GM19025 (cell line): ENCODE data around the gene DUOXA2.
"Not testable (repeated sequence)": the region's sequence is repeated elsewhere in the genome, so short reads cannot be mapped to it uniquely, and the experiment has no call there.

Experiments
- ATAC-seq: cut with Tn5 transposase; IDR thresholded peaks from one replicate; pipeline ENCODE4 v1.9.1; 2021; ENCODE audit warnings: mild to moderate bottlenecking, low read depth, moderate library complexity; ENCODE audit not compliant: unreplicated experiment

The DUOXA2 gene

GRCh38 chr15:45094358-45094730 is 19.8 kb upstream of the DUOXA2 start:
- ATAC-seq: no peak

- ATAC-seq: no peak
These were observed 18.5 kb upstream of the DUOXA2 start for GRCh38 chr15:45095661-45096060.

- no peak for ATAC-seq
These were observed 16.7 kb upstream of the DUOXA2 start for GRCh38 chr15:45097466-45097865.

- no peak for ATAC-seq
These were observed 14.5 kb upstream of the DUOXA2 start for GRCh38 chr15:45099549-45100165.

DNA sequence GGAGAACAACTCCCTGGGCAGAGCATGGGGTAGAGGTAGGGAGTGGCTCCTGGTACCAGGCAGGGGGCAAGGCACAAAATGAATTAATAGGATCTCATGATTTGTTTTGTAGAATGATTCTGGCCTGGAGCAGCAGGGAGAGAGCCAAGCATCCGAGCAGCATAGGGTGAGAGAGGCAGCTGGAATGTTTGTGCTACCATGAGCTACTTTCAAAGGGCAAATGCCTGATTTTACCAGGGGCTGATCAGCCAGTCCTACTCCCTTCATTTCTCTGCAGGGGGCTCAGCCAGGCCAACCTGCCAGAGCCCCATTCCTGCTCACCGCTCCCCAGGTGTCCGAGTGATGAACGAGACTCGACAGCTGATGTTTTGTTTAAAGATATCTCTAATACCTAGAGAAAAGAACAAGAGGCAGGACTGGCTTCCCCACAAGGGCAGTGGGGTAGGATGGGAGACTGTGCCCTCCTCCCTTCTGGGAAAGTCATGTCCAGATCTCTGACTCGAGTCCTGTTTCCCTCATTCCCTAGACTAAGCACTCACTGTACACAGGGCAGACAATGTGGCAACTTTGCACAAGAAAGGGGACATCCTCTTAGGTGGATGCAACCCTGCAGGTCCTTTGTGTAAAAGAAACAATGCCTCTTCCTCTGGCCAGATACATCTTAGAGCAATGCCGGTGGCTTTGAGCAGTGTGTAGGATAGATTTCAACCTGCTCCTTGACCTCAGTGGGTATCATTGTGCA is 13.1 kb upstream of the DUOXA2 start:
- ATAC-seq: no peak

- ATAC-seq: no peak
These were observed 12.4 kb upstream of the DUOXA2 start for GRCh38 chr15:45101749-45102148.

- ATAC-seq: no peak
These were observed 11.9 kb upstream of the DUOXA2 start for GRCh38 chr15:45102226-45102625.

- not testable (repeated sequence) for ATAC-seq
These were observed 10.0 kb upstream of the DUOXA2 start for GRCh38 chr15:45104170-45104569.

DNA sequence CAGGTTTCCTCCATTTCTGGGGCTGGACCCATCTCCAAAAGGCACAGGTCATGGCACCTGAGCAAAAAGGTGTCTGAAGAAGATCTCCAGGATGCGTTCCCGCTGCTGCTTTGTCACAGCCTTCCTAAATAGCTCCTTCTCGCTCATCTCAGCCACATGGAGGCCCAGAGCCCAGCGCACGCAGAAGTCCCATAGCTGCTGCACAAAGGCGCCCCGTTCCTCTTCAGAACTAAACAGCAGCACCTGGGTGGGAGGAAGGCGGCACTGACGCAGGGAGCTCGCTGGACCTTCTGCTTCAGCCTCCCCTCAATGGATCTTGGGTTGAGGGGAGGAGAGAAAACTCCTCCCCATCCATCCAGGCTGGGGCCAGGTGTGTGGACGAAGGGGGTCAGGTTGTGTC is 8.5 kb upstream of the DUOXA2 start:
- ATAC-seq: no peak

- no peak for ATAC-seq
These were observed 7.9 kb upstream of the DUOXA2 start for GRCh38 chr15:45106002-45106790.

- no peak for ATAC-seq
These were observed 6.0 kb upstream of the DUOXA2 start for GRCh38 chr15:45107941-45108630.

DNA sequence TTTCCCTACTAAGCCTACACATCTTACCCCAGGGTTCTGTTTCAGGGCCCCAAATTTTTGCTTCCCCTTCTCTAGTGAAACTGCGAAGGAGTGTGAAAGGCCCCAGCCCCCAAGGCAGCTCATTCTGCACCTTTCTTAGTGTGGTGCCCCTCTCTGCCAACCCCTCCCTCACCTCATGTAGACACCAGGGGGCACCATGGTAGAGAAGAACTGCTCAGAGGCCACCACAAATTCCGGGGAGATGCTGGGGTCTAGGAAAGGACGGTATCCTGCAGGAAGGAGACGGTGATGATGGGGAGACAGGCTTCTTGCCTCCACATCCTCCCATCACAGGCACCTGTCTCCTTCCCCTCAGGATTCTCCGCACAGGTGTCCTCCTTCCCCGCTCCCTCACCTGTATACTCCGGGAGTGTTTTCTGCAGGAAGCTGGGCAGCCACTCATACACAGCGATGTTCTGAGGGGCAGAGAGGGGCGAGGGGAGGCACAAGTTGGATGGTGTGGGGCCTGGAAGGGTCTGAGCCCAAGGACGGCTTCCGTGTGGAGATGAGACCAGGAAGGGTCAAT is 3.8 kb upstream of the DUOXA2 start:
- ATAC-seq: no peak

- ATAC-seq: no peak
These were observed 2.6 kb upstream of the DUOXA2 start for GRCh38 chr15:45111390-45112142.

DNA sequence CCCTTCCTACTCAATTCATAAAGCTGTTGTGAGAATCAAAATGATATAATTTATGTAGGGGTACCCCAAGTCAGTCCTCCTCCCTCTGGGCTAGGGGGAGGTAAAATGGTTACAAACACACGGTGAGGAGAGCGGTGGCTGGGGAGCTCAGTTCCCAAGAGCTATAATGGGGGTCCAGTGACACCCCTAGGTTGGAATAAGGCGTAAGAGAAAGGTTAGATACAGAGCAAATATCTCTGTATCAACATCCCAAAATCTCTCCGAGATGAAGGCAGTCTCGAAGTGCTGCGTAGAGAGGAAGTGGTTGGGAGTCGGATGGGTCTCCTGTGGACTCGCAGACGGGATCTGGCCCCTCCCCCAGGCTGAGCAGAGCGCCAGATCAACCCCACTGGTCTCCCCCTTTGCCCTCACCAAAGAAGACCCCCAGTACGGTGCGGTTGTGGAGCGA is 2.0 kb upstream of the DUOXA2 start:
- no peak for ATAC-seq

DNA sequence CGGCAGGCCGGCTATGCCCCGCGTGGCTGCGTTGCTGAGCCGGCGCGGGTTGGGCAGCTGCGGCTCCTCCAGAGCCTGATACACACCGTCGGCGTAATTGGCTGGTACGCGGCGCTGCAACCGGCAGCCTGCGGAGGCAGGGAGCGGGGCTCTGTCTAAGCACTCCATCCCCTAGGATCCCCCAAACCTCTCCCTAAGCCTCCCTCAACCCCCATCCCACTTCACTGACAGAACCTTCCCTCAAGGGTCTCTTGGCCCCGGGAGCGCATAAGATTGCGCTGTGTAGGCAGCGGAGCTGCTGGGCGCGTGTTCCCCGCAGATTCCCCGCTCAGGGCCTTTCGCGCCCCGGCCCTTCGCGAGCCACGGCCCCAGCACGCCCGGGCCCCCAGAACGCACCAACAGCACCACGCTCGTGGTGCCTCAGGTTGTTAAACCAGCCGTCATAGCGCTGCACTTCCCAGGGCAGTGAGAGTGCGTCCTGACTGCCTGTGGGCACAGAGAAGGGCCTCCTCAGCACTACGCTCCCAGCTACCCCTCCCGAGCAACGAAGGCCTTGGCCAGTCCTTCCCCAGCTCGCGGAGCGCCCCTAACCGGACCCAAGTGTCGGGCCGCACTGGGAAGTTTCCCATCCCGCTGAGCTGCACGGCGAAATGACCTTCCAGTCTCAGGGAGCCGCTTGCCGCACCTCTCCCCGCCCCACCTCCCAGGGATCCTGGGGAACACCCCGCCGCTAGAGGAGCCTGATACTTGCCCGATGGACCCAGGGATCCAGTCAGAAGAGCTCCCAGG is 1.3 kb upstream of the DUOXA2 start:
- no peak for ATAC-seq

DNA sequence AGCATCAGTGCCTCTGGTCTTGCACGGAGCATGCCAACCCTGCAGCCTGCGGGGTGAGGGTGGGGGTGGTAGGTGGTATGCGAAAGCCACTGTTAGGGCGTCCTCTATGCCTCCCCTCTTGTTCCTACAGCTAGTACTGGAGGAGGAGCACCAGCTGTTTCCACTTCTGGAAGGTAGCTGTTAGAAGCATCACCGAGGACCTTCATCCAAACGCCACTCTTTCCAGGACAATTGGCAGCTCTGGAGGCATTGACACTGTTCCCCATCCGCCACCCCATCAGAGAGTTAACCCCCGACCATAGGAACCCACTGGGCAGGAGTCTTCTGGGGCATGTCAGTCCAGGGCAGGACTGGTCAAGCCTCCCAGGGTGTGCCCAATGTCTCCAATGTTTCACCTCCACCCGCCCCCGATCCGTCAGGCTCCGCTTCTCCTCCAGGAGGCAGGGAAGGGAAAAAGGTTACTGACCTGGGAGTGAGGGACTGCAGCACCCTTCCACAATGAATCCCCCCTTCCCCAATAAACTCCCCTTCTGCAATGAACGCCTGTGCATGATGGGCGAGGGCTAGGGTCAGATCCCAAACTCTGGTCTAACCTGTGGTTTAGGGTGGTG is 641 bp upstream of the DUOXA2 start:
- ATAC-seq: no peak

DNA sequence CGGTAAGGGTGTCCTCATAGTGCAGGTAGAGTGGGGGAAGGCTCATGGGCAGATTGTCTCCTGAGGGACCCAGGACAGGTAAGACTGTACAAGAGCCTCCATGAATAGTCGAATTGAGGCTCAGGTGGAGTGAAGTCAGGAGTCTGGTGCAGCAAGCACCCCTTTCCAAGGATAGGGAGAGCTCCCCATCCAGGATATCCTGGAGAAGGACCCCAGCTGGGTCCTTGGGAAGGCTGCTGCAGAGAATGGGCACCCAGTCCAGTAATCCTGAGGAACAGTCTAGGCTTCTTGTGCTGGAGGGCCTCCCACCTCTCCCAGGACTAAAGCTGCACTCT is 592 bp downstream of the DUOXA2 start:
- ATAC-seq: no peak

DNA sequence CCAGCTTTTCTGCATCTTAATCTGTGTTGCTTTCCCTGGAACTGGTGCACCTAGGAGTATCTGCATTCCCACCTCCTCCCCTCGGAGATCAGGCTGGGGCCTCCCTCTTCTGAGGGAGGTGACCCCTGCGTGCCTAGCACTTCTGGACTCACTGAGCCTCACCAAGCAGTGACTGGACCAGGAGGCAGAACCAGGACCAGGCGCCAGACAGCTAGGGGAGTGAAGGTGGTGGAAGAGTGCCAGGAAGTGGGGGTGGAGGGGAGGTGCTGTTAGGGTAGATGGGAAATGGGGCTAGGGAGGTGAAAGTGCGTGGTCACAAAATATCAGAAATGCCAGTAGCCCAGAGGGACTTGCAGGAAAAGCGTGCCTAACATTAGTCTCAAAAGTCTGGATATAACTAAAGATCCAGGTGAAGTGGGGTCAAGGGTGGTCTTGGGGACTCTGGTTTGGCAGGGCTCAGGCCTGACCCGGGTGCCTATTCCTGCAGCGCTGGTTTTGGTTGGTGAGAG is 1.2 kb downstream of the DUOXA2 start:
- no peak for ATAC-seq
